ENCODE results near the gene STX8.

- TF ChIP-seq, protein P1, sequence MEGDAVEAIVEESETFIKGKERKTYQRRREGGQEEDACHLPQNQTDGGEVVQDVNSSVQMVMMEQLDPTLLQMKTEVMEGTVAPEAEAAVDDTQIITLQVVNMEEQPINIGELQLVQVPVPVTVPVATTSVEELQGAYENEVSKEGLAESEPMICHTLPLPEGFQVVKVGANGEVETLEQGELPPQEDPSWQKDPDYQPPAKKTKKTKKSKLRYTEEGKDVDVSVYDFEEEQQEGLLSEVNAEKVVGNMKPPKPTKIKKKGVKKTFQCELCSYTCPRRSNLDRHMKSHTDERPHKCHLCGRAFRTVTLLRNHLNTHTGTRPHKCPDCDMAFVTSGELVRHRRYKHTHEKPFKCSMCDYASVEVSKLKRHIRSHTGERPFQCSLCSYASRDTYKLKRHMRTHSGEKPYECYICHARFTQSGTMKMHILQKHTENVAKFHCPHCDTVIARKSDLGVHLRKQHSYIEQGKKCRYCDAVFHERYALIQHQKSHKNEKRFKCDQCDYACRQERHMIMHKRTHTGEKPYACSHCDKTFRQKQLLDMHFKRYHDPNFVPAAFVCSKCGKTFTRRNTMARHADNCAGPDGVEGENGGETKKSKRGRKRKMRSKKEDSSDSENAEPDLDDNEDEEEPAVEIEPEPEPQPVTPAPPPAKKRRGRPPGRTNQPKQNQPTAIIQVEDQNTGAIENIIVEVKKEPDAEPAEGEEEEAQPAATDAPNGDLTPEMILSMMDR (IDR thresholded peaks at IDR 0.05; ENCODE audit: borderline replicate concordance, extremely low read depth, low read length, poor library complexity, severe bottlenecking), result no peak
- TF ChIP-seq EZH2 (IDR thresholded peaks at IDR 0.05; ENCODE audit: borderline replicate concordance, low read depth, low read length, severe bottlenecking), result no peak
These were observed 225.5 kb downstream of the STX8 start for GRCh38 chr17:9350080-9350479.

All from DND-41 (cell line).